HTERT RPE-1 (cell line): ENCODE measurements around the gene PRDM11.
"Not testable (repeated sequence)": the region's sequence is repeated elsewhere in the genome, so short reads cannot be mapped to it uniquely, and the experiment has no call there.

ENCODE experiments used
- in situ Hi-C: fragments of 300-500 bp; cut with MboI; formaldehyde crosslinking; loops from 4 replicates; pipeline ENCODE4 v1.14.3; 2020; ENCODE audit warnings: low sequenced_read_pairs

The PRDM11 gene

DNA sequence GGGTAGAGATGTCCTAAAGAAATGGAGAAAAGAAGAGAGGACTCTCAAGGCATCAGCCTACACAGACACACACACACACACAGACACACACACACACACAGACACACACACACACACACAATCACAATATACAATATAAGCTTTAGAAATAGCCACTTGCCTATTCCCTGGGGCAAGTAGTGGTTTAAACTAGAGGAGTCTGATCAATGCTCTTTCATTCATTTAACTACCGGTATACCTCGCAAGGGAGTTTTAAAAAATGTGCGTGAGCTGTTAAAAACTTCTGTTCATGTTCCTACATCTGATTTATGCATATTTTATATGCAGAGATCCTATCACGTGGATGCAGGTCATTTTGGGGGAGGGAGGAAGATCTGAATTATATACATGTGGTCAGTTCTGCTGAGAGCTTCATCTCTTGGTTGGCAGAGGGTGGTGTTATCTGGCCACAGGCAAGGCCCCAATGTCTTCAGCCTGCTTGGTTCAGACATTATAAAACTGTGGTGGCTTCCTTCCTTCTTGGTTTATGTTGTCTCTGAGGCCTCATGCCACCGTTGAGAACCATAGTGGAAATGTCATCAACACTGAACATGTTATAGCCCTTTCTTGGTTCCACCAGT, 83.1 kb downstream of the PRDM11 start:
- in situ Hi-C loops, result no loop called here

DNA sequence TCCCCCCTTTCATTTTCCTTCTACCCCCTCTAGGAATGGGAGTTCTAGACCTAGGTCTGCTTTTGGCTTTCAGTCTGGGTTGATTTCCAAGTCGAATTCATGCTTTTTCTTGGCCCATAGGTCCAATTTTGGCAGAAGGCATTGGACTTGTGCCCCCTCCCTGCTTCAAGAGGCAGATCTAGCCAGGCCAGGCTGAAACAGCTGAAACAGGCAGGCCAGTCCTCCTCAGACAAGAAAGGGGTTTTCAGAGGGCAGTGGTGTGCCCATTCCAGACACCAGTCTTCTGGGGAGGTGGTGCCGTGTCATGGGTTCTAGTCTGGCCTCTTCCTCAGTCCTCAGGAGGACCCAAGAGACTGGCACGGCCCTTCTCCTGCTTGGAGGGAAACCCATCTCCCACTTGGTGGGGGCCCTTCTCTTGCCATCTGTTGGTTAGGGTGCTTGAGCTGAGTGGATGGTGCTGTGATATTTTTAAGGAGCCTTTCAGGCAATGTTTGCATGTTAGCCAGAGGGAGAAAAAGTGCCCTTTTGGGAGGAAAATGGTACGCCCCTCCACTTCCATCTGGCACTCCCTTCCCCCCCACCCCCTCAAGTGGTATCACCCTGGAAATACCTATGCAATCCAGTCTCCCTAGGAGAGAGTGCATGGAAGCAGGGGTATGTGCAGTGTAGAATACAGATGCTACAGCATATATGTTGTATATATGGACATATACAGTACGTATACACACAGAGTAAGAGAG, 86.1 kb downstream of the PRDM11 start:
- in situ Hi-C loops, result no loop called here

DNA sequence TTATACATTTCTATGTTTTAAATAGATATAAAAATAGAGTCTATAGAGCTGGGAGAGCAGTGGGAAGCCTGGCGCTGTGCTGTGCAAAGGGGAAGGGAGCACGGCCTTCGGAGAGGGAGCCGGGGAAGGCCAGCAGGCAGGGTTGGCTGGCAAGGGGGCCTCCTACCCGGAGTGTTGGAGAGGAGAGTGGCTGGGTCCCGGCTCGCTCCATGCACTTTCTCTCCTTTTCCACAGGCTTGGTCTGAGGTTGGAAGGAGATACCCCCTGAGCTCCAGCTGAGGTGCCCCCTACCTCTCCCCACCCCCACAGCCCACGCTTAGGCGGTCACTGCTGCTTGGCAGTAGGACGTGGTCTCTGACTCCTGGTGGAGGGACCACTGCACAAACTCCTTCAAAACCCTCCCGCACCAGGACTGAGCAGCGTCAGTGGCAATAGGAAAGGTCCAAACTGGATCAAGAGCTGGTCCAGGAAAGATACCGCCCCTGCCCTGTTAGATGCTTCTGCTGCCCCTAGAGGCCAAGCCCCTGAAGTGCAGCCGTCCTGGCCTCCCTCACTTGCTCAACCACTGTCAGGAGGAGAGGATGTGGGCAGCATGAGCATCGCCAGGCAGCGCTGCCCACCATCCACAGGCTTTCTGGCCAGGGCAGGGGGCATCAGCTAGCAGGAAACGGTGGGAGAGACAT, 86.8 kb downstream of the PRDM11 start:
- in situ Hi-C loops, result no loop called here

DNA sequence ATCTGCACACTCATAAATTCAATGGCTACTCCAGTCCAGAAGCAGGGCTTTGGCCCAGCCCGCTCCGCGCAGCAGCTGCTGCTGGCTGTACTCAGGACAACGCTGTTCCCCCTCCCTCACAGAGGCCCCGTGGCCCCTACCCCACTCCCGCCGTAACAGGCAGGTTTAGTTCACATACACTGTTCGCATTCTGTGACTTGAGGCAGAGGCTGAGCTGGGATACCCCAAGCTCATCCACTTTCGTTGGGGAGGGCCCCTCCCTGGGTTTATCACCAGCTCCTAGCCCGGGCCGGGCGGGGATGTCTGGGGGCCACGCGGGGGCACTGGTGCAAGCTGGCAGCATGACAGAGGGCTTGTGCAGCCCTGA, 87.3 kb downstream of the PRDM11 start:
- in situ Hi-C loops, result no loop called here

GRCh38 chr11:45234306-45235006, 88.0 kb downstream of the PRDM11 start:
- in situ Hi-C loops, result no loop called here

GRCh38 chr11:45237711-45238315, 91.4 kb downstream of the PRDM11 start:
- in situ Hi-C loops, result no loop called here

GRCh38 chr11:45238724-45239123, 92.3 kb downstream of the PRDM11 start:
- in situ Hi-C loops, result no loop called here

DNA sequence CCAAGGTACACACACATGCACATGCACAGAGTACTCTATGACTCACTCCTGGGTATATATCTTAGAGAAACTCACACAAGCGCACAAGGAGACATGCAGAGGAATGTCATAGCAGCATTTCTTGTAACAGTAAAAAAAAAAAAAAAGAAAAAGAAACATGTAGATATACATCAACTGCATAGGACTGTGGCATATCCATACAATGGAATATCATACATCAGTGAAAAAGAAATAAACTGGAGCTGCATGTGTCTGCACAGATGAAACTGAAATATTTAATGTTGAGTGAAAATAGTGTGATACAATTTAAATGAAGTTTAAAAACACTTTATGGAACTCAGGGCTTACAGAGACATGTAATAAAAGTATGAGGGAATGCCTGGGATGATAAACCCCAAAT, 93.3 kb downstream of the PRDM11 start:
- in situ Hi-C loops, result no loop called here

- in situ Hi-C loops, result no loop called here
These were observed 97.5 kb downstream of the PRDM11 start for GRCh38 chr11:45243967-45244366.

DNA sequence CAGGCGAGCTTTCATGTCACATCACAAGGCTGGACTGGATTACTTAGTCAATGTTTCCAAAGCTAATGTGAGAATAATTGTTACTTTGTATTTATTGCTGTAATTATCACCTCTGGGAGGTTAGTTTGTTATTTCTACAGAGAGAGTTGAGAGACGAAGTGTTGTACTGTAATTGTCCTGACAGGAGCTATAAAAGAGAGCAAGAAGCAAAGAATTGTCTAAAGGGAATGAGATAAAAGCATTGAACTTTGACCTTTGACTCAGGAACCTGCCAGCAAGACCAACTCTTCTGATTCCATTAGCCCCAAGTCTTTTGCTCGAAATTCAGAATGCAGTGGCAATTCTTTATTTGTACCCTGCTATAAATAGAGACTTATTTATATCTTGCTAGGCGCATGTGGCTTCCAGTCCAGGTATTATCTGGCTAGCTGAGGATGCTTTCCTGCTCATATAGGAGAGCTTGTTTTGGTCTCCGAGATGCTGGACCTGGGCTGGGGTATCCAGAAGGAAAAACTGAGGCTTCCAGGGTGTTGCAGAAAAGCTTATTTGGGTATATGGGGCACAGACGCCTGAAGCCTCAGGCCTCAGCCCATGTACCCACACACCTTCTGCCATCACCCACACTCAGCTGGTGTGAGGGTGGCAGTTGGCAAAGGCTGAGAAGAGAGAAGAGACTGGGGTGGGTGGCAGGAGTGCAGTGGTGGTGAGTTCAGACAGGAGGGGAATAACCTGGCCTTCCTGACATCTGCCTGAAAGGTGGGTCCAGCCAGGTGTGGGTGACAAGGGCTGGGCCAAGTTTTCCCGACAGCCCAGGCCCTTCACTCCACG, 99.0 kb downstream of the PRDM11 start:
- in situ Hi-C loops, result no loop called here

- in situ Hi-C loops, result no loop called here
These were observed 99.8 kb downstream of the PRDM11 start for GRCh38 chr11:45246241-45246640.

GRCh38 chr11:45247433-45247832, 101.0 kb downstream of the PRDM11 start:
- in situ Hi-C loops, result no loop called here

GRCh38 chr11:45248501-45249011, 102.1 kb downstream of the PRDM11 start:
- in situ Hi-C loops, result no loop called here

GRCh38 chr11:45249372-45249771, 102.9 kb downstream of the PRDM11 start:
- in situ Hi-C loops, result not testable (repeated sequence)

DNA sequence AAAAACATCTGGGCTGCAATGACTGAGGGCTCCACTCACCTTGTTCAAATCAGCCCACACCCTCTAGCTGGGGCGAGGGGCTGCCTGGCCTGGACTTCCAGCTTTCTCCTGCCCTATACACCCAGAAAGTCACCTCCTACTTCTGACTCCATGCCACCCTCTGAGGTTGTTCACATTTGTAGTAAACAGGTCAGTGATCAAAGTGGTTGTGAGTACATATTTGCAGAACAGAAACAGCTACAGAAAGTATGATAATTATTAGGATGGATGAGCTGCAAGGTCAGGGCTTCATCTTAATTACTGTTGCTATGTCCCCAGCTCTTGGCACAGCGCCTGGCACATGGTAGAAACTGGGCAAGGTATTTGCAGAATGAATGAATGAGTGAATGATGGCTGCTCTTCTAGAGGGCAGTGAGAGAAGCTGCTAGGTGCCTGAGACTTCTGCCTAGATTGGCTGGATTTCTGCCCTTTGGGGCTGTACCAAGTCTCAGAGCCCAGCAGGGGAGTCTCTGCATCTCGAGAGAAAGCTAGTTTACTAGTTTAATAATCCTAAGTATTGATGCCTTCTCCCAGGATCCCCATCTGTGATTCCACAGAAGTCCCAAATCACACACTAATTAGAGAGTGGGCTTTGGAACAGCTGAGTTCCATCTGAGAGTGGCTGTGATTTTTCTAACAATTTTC, 103.7 kb downstream of the PRDM11 start:
- in situ Hi-C loops, result no loop called here

- in situ Hi-C loops, result no loop called here
These were observed 105.9 kb downstream of the PRDM11 start for GRCh38 chr11:45252134-45252856.

GRCh38 chr11:45252877-45253276, 106.4 kb downstream of the PRDM11 start:
- in situ Hi-C loops, result no loop called here

GRCh38 chr11:45253640-45254039, 107.2 kb downstream of the PRDM11 start:
- in situ Hi-C loops, result no loop called here

GRCh38 chr11:45254070-45254469, 107.6 kb downstream of the PRDM11 start:
- in situ Hi-C loops, result no loop called here
